Measurements from ENCODE around the gene KLF2.

The KLF2 gene

GRCh38 chr19:16367261-16367683 lies 42.6 kb downstream of the KLF2 start:
- Histone ChIP-seq H4K20me1 (ENCODE audit: insufficient read depth, low read length) (peaks cover 67% of the 10 kb centered on the region), H2AFZ (ENCODE audit: low read depth, low read length) (no peak overlapping the region), H3K4me3 (ENCODE audit: low read depth in 1 of 2, low read length in 2 of 2) (no peak overlapping the region), H3K9me3 (ENCODE audit: insufficient read depth, low read length, severe bottlenecking) (no peaks in the 10 kb centered on the region), H3K36me3 (ENCODE audit: insufficient read depth, low read length) (peaks cover 11% of the 10 kb centered on the region), H3K27ac (ENCODE audit: low read length) (peak overlapping the region; percentile 56), H3K4me1 (ENCODE audit: insufficient read depth, low read length) (peaks cover 70% of the 10 kb centered on the region), H3K9ac (ENCODE audit: low read depth, low read length) (peak overlapping the region; percentile 11; the same call in 1 of the 2 replicates), H3K4me2 (ENCODE audit: insufficient read depth, low read length) (peak overlapping the region; percentile 64), H3K79me2 (ENCODE audit: insufficient read depth, low read length) (no peaks in the 10 kb centered on the region), H3K27me3 (ENCODE audit: insufficient read depth, low read length, poor library complexity) (no peaks in the 10 kb centered on the region)
- ATAC-seq (ENCODE audit: insufficient read depth, low read depth) (peak; percentile 38), DNase-seq (peak; percentile 53)
- TF ChIP-seq EZH2 (IDR thresholded peaks at IDR 0.05; ENCODE audit: borderline replicate concordance, low read depth, low read length, severe bottlenecking): no peak
- TF ChIP-seq CTCF (IDR thresholded peaks at IDR 0.05; ENCODE audit: borderline replicate concordance, extremely low read depth, low read length, poor library complexity, severe bottlenecking): no peak

DNA sequence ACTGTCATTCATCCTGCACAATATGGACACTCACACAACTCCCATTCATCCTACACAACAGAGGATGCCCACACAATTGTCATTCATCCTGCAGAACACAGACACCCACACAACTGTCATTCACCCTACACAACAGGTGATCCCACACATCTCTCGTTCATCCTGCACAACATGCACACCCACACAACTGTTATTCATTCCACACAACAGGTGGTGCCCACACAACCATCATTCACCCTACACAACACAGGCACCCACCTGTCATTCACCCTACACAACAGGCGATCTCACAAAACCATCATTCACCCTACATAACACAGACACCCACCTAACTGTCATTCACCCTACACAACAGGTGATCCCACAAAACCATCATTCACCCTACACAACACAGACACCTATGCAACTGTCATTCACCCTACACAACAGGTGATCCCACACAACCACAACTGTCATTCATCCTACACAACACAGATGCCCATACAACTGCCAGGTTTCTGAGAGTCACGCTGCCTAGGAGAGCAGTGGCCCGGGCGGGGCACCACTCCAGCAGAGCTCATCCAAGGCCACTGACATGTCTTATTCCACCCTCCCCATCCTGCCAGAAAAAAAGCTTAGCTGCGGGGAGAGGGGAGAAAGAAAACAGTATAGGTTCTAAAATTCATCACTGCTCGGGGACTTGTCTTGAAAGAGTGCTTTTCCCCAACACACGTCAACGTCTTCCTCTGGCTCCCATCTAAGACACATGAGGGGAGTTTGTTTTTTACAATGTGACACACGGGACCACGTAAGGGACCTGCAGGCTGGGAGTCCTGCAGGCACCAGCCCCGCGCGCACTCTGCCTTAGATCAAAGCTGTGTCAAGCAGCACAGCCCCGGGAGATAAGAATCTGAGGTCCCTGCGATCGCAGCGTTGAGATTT lies 44.0 kb downstream of the KLF2 start:
- peak; percentile 35; the same call in 2 of the 3 replicates for ATAC-seq (ENCODE audit: insufficient read depth, low read depth)
- Histone ChIP-seq H3K79me2 (ENCODE audit: insufficient read depth, low read length) (no peaks in the 10 kb centered on the region), H3K4me1 (ENCODE audit: insufficient read depth, low read length) (peaks cover 84% of the 10 kb centered on the region), H4K20me1 (ENCODE audit: insufficient read depth, low read length) (peaks cover 70% of the 10 kb centered on the region), H3K27me3 (ENCODE audit: insufficient read depth, low read length, poor library complexity) (no peaks in the 10 kb centered on the region), H3K4me2 (ENCODE audit: insufficient read depth, low read length) (peak overlapping the region; percentile 64), H3K9ac (ENCODE audit: low read depth, low read length) (no peak overlapping the region), H3K9me3 (ENCODE audit: insufficient read depth, low read length, severe bottlenecking) (no peaks in the 10 kb centered on the region), H2AFZ (ENCODE audit: low read depth, low read length) (no peak overlapping the region), H3K36me3 (ENCODE audit: insufficient read depth, low read length) (peaks cover 10% of the 10 kb centered on the region), H3K27ac (ENCODE audit: low read length) (0 out of 2 replicates have a peak overlapping the region, but pooled peaks have one; percentile 47), H3K4me3 (ENCODE audit: low read depth in 1 of 2, low read length in 2 of 2) (no peak overlapping the region)
- DNase-seq: peak; percentile 60
- TF ChIP-seq CTCF (IDR thresholded peaks at IDR 0.05; ENCODE audit: borderline replicate concordance, extremely low read depth, low read length, poor library complexity, severe bottlenecking): no peak
- no peak for TF ChIP-seq EZH2 (IDR thresholded peaks at IDR 0.05; ENCODE audit: borderline replicate concordance, low read depth, low read length, severe bottlenecking)

DNA sequence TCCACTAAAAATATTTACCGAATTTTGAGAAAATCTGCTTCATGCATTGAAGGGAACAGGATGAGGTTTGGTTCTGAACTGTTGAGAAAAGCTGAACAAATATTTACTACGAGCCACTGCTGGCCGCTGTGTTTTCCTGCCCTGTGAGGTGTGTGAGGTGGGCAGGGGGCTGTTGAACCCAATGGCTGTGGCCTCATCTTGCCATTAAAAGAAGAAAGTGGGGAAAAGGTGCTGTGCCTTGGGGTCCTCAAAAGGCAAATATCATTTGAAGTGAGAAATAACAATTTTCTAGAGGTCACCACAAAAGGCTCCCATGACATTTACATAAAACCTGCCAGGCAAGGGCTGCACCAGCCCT lies 44.7 kb downstream of the KLF2 start:
- Histone ChIP-seq H3K9ac (ENCODE audit: low read depth, low read length) (no peak overlapping the region), H3K4me2 (ENCODE audit: insufficient read depth, low read length) (peak overlapping the region; percentile 64), H3K27ac (ENCODE audit: low read length) (peak overlapping the region; percentile 47), H3K4me1 (ENCODE audit: insufficient read depth, low read length) (peaks cover 90% of the 10 kb centered on the region), H3K36me3 (ENCODE audit: insufficient read depth, low read length) (peaks cover 15% of the 10 kb centered on the region), H3K9me3 (ENCODE audit: insufficient read depth, low read length, severe bottlenecking) (no peaks in the 10 kb centered on the region), H2AFZ (ENCODE audit: low read depth, low read length) (no peak overlapping the region), H3K79me2 (ENCODE audit: insufficient read depth, low read length) (no peaks in the 10 kb centered on the region), H4K20me1 (ENCODE audit: insufficient read depth, low read length) (peaks cover 69% of the 10 kb centered on the region), H3K4me3 (ENCODE audit: low read depth in 1 of 2, low read length in 2 of 2) (no peak overlapping the region), H3K27me3 (ENCODE audit: insufficient read depth, low read length, poor library complexity) (no peaks in the 10 kb centered on the region)
- ATAC-seq (ENCODE audit: insufficient read depth, low read depth) (no peak), DNase-seq (no peak)
- TF ChIP-seq EZH2 (IDR thresholded peaks at IDR 0.05; ENCODE audit: borderline replicate concordance, low read depth, low read length, severe bottlenecking) (no peak), CTCF (IDR thresholded peaks at IDR 0.05; ENCODE audit: borderline replicate concordance, extremely low read depth, low read length, poor library complexity, severe bottlenecking) (no peak)
